B cell (primary cell): ENCODE results near the gene CBX1.

Experiments used
- CTCF ChIP-seq: fragments of 200-600 bp; IDR thresholded peaks from one replicate; pipeline ENCODE4 v1.8.0; 2022; ENCODE audit warnings: antibody characterized with exemption, mild to moderate bottlenecking
- EZH2 ChIP-seq: IDR thresholded peaks from 2 replicates; pipeline ENCODE4 v1.6.1; 2012; ENCODE audit warnings: borderline replicate concordance, low read depth, mild to moderate bottlenecking, moderate library complexity, low read length; ENCODE audit not compliant: insufficient read depth, poor library complexity, severe bottlenecking

GRCh38 chr17:48054238-48055185, 46.8 kb downstream of the CBX1 start:
- TF ChIP-seq CTCF (no peak), EZH2 (no peak)
